Activated CD4-positive, alpha-beta memory T cell treated with anti-CD3 and anti-CD28 coated beads for 36 hours (primary cell): ENCODE data around the gene FRYL. TPM values are rescaled to one million over a fixed set of nuclear protein-coding genes. Genes with fewer than 3 reads are reported as not detected.

Experiments
- CTCF ChIA-PET: fragments of 350-600 bp; sonication (Branson Sonifier 250); formaldehyde crosslinking; loops from one replicate; lab custom pipeline; 2021; ENCODE audit warnings: antibody characterized with exemption, inconsistent platforms; lab: Charles Lee
- POLR2A ChIA-PET: fragments of 350-600 bp; sonication (Branson Sonifier 250); formaldehyde crosslinking; loops from one replicate; lab custom pipeline; 2021; ENCODE audit warnings: antibody characterized with exemption; lab: Charles Lee
- DNase-seq: peaks from one replicate; pipeline ENCODE4 v3.0.0-alpha.2; 2020
- H3K27ac Mint-ChIP-seq: one replicate; pipeline ENCODE4 v1.8.0; 2021; ENCODE audit warnings: mixed read lengths
- H3K27me3 Mint-ChIP-seq: one replicate; pipeline ENCODE4 v1.8.0; 2021; ENCODE audit warnings: mixed read lengths
- H3K36me3 Mint-ChIP-seq: one replicate; pipeline ENCODE4 v1.8.0; 2021; ENCODE audit warnings: mixed read lengths
- H3K4me1 Mint-ChIP-seq: one replicate; pipeline ENCODE4 v1.8.0; 2021; ENCODE audit warnings: low read depth, mixed read lengths
- H3K4me3 Mint-ChIP-seq: one replicate; pipeline ENCODE4 v1.8.0; 2021; ENCODE audit warnings: mild to moderate bottlenecking, mixed read lengths
- H3K9me3 Mint-ChIP-seq: one replicate; pipeline ENCODE4 v1.8.0; 2021; ENCODE audit warnings: mixed read lengths
- intact Hi-C: fragments of 100-400 bp; cut with micrococcal nuclease; formaldehyde crosslinking; loops from one replicate; pipeline ENCODE4 v1.15.1; 2023
- total RNA-seq, 2 experiments: library from RNA; stranded (reverse); gene quantifications; one replicate each; pipeline ENCODE4 v1.2.3, GENCODE V29; 2021

The FRYL gene
- total RNA-seq, 2 experiments from 2014 or later: 59.1 to 67.3 TPM

DNA sequence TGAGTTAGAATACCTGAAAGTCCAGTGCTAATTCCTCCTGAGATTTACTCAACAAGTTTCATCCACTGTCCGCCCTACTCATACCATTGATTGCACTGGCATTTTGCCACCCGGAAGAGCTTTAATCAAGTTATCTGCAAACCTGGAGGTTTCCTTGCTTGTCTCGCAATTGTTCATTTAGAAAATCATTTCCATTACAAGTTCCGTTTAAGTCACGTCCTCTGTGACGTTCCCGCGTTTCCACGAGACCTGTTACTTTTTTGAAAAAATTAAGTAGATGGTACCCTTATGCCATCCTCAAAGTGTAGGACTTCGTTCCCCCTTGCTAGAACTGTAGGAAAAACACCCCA is 761 bp upstream of the FRYL start:
- Mint-ChIP-seq H3K4me3 (peak overlapping the region; percentile 96), H3K27me3 (no peaks in the 10 kb centered on the region), H3K4me1 (peaks cover 31% of the 10 kb centered on the region), H3K36me3 (peaks cover 2% of the 10 kb centered on the region), H3K27ac (peak overlapping the region; percentile 98), H3K9me3 (no peaks in the 10 kb centered on the region)
- peak; percentile 64 for DNase-seq
- POLR2A ChIA-PET: interaction anchor here (0.8 to 3.1 kb wide), 6 partner anchors 10 to 436 kb away, joined by 3 to 19 read pairs (median 4); partner anchors contain the start of gene OCIAD1
- CTCF ChIA-PET: interaction anchor here (0.7 to 5.0 kb wide), 3 partner anchors 81 to 202 kb away, joined by 3 to 37 read pairs (median 4); no protein-coding TSS in a partner anchor
- intact Hi-C loops: loop anchor here (1.0 to 5.0 kb wide), 11 partner anchors 42 to 1318 kb away; partner anchors contain the start of genes COMMD8, OCIAD1 and SLAIN2

DNA sequence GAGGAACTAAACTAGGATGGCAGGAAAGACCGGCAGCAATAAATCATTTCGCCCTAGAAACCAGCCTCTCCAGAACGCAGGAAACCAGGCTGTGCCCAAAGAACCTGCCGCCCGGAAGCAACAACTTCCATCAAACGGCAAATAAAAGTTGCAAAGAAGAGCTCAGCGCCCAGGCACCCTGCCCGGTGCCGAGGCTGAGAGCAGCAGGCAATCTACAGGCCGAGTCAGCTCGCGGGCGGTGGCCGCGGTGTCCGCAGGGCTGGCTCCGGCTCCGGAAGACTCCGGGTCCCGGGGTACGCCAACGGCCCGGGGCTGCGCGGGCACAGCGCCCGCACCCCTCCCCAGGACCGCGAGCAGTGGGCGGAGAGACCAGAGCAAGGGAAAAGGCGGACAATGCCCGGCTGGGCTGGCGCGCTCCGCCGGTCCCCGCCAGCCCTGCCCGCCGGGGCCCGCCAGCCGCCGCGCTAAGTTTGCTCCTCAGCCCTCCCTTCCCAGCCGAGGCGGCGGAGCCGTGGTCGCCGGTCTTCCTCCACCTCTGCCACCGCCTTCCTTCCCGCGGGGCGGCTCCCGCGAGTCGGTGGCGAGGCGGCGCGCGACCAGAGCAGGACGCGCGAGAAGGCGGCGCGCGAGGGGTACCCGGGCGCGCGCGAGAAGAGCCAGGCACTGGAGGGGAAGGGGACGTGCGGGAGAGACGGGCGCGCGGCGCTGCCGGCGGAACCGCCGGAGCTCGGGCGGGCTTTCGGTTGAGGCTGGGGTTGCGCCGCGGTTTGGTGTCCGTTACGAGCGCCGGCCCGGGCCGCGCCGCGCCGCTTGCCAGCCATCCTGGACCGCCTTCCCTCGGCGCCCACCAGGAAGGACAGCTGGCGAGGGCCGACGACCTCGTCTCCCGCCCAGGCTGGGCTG is 733 bp downstream of the FRYL start:
- no peaks in the 10 kb centered on the region for H3K9me3 Mint-ChIP-seq
- peaks cover 3% of the 10 kb centered on the region for H3K36me3 Mint-ChIP-seq
- CTCF ChIA-PET: interaction anchor here (1.0 to 5.0 kb wide), 2 partner anchors 128 to 201 kb away, joined by 5 to 37 read pairs; partner anchors contain the start of gene OCIAD2
- peak overlapping the region; percentile 96 for H3K4me3 Mint-ChIP-seq
- peak; percentile 74 for DNase-seq
- peak overlapping the region; percentile 89 for H3K27ac Mint-ChIP-seq
- no peaks in the 10 kb centered on the region for H3K27me3 Mint-ChIP-seq
- H3K4me1 Mint-ChIP-seq: peaks cover 44% of the 10 kb centered on the region
- POLR2A ChIA-PET: interaction anchor here (0.6 to 3.1 kb wide), 6 partner anchors 12 to 166 kb away, joined by 3 to 19 read pairs (median 3); partner anchors contain the start of gene OCIAD1
- intact Hi-C loops: loop anchor here (5.0 kb wide), 1 partner anchor 52 kb away; no protein-coding TSS in a partner anchor

DNA sequence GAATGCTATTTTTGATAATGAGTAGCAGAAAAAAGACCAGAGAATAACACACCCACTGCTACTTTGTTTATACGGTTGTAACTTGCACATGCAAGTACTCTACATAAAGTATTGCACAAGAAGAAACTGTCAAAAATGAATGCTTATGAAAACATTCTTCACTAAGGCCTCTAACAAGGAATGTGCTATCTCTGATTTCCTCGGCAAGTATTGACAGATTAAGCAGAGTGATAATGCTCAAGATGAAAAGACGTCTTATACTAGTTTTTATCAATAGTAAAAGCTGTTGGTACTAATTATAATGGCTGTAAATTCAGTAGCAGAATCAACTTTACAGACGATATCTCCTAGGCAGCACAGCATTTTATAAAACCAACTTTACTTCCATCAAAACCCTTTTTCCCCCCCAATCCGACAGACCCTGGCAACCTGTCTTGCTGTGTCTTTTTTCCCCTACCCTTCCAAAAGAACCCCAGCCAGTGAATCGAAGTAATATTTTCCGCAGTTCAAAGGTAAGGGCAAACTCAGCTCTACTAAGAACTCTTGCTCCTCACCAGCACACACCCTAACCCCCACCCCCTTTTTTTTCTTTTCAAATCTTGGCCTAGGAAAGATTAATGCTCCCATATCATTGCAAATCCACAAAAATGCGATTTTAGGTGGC is 1.5 kb downstream of the FRYL start:
- ChIA-PET POLR2A (interaction anchor here (0.6 to 1.1 kb wide), 2 partner anchors 81 to 167 kb away, joined by 3 read pairs; no protein-coding TSS in a partner anchor), CTCF (interaction anchor here (1.0 to 5.0 kb wide), 2 partner anchors 129 to 200 kb away, joined by 5 to 37 read pairs; partner anchors contain the start of gene OCIAD2)
- Mint-ChIP-seq H3K27me3 (no peaks in the 10 kb centered on the region), H3K36me3 (peaks cover 3% of the 10 kb centered on the region), H3K9me3 (no peaks in the 10 kb centered on the region), H3K27ac (peak overlapping the region; percentile 89), H3K4me3 (peak overlapping the region; percentile 84), H3K4me1 (peaks cover 48% of the 10 kb centered on the region)
- intact Hi-C loops: loop anchor here (5.0 kb wide), 1 partner anchor 51 kb away; no protein-coding TSS in a partner anchor
- DNase-seq: no peak

DNA sequence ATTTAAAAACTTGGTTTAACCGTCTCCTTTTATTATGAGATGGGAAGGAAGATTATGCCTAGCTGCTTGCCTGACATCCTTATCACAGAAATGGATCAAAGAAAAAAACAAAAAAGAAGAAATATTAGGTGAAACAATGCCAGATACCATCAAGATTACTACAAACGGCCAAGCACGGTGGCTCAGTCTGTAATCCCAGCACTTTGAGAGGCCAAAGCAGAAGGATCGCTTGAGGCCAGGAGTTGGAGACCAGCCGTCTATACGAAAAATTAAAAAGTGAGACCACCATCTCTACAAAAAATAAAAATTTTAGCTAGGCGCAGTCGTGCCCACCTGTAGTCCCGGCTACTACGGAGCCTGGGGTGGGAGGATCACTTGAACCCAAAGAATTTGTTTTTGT is 2.3 kb downstream of the FRYL start:
- ChIA-PET POLR2A (no interaction called here), CTCF (interaction anchor here (5.0 kb wide), 1 partner anchor 199 kb away, joined by 37 read pairs; no protein-coding TSS in a partner anchor)
- DNase-seq: no peak
- Mint-ChIP-seq H3K27ac (peak overlapping the region; percentile 75), H3K4me1 (peaks cover 56% of the 10 kb centered on the region), H3K27me3 (no peaks in the 10 kb centered on the region), H3K36me3 (peaks cover 3% of the 10 kb centered on the region), H3K4me3 (peak overlapping the region; percentile 62), H3K9me3 (no peaks in the 10 kb centered on the region)
- intact Hi-C loops: loop anchor here (5.0 kb wide), 1 partner anchor 50 kb away; no protein-coding TSS in a partner anchor

DNA sequence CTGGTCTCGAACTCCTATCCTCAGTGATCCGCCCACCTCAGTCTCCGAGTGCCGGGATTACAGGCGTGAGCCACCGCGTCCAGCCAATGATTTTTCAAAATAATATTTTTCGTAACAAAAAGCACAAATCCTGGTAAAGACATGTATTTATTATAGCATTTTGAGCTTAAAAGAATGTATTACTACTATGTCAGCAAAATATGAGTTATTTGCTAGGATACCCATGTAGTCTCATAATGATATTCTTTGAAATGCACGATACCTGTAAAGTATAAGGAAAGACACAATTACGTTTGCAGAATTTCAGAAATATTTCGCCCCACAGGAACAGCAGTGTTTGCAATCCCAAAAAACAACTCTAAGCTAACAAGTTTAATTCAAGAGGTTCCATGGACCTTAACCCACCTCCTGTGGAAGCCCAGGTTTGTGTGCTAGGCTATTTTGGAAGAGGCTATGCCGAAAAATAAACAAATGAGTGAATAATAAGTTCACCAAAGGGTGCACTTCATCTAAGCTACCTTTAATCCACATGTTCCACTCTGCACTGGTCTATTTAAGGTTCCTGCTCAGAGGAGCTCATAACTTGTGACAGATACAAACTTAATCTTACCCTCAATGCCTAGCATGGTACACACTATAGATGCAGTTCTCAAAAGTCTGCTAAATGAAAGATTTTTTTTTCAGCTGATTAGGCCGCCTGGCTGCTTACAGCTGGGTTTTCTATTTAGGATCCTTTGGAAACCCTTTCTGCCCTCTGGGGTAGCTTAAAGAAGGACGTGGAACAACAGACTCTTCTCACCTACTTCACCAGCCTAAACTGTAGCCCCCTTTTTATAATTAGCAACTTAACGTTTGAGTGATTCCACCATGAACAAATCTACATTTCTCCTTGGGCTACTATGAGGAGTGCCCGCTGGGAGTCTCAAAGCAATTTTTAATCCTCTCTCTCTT is 5.0 kb downstream of the FRYL start:
- intact Hi-C loops: loop anchor here (5.0 kb wide), 1 partner anchor 48 kb away; no protein-coding TSS in a partner anchor

DNA sequence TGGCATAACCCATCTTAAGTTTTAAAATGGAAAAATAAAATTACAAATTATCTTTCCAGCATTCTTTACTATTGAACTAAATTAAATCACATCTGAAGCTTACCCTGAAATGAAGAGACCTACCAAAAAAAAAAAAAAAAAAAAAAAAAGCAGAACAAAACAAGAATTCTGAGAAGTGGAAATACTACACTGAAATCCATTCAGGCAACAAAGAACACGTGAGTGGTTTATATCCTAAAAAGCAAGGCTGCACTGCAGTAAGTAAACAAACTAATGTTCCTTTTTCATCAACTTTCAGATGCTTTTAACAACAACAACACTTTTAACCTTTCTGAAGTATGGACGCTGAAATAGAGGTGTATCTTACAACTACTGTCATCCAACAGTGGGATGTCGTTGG is 7.5 kb downstream of the FRYL start:
- no peak overlapping the region for H3K4me3 Mint-ChIP-seq

More for the DNA sequence above, 5.0 kb downstream of the FRYL start:
- Mint-ChIP-seq H3K36me3 (peaks cover 3% of the 10 kb centered on the region), H3K4me1 (peaks cover 66% of the 10 kb centered on the region), H3K27ac (no peak overlapping the region), H3K4me3 (no peak overlapping the region), H3K27me3 (no peaks in the 10 kb centered on the region), H3K9me3 (no peaks in the 10 kb centered on the region)
- ChIA-PET CTCF (interaction anchor here (1.4 kb wide), 1 partner anchor 170 kb away, joined by 3 read pairs; no protein-coding TSS in a partner anchor), POLR2A (no interaction called here)
- no peak for DNase-seq

DNA sequence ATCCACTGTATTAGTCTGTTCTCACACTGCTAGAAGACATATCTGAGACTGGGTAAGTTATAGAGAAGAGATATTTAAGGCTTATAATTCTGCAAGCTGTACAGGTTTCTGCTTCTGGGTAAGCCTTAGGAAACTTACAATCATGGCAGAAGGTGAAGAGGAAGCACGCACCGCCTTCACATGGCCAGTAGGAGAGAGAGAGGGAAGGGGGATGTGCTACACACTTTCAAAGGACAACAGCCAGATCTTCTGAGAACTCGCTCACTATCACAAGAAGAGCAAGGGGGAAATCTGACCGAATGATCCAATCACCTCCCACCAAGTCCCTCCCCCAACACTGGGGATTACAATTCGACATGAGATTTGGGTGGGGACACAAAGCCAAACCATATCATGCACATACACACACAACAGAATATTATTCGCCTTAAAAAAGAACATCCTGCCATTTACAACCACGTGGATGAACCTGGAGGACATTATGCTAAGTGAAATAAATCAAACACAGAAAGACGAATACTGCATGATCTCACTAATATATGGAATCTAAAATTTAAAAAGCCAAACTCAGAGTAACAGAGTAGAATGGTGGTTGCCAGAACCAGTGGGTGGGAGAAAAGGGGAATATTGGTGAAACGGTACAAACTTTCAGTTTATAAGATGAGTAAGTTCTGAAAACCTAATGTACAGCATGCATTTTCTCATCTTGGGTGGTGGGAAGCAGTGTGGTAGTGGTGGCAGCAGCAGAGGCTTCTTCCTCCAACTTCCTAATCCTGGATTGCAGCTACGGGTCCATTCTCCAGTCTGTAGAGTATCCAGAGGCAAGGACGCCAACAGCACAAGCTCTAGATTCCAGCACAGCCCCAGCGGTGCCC is 12.8 kb downstream of the FRYL start:
- no peak for DNase-seq
- H3K36me3 Mint-ChIP-seq: peaks cover 6% of the 10 kb centered on the region
- H3K9me3 Mint-ChIP-seq: no peaks in the 10 kb centered on the region
- no peak overlapping the region for H3K27ac Mint-ChIP-seq
- intact Hi-C loops: no loop called here
- H3K4me1 Mint-ChIP-seq: peaks cover 59% of the 10 kb centered on the region
- ChIA-PET POLR2A (no interaction called here), CTCF (interaction anchor here (0.7 kb wide), 1 partner anchor 142 kb away, joined by 4 read pairs; no protein-coding TSS in a partner anchor)
- no peak overlapping the region for H3K4me3 Mint-ChIP-seq
- no peaks in the 10 kb centered on the region for H3K27me3 Mint-ChIP-seq

More for the DNA sequence above, 7.5 kb downstream of the FRYL start:
- intact Hi-C loops: no loop called here
- POLR2A ChIA-PET: no interaction called here
- no peaks in the 10 kb centered on the region for H3K9me3 Mint-ChIP-seq
- CTCF ChIA-PET: no interaction called here
- no peaks in the 10 kb centered on the region for H3K27me3 Mint-ChIP-seq
- H3K4me1 Mint-ChIP-seq: peaks cover 74% of the 10 kb centered on the region
- no peak overlapping the region for H3K27ac Mint-ChIP-seq
- H3K36me3 Mint-ChIP-seq: peaks cover 2% of the 10 kb centered on the region
- no peak for DNase-seq

DNA sequence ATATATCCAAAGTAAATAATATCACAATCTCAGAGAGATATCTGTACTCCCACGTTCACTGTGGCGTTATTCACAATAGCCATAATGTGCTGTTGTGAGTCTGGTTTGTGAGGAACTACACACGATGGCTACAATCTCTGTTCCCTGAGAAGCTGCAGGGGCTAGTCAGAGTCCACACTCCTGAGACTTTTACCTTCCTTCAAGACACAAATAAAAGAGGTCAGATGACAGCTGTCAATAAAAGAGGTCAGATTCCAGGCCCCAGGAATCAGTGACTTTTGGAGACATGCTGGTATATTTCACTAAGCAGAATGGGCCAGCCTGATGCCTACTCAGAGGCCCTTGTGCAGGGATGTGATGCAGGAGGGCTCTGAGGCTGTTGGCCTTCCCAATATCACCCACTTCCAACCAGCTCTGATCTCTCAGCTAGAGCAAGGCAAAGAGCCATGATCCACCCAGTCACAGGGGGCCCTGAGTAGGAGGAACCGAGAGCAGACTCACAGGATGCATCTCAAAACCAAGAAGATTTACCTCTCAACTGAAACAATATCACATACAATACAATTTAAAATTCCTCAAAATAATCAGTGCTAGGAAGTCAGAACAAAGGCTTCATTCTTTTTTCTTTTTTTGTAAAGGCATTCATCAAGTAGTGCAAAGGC is 13.8 kb downstream of the FRYL start:
- H3K9me3 Mint-ChIP-seq: no peaks in the 10 kb centered on the region
- no peak overlapping the region for H3K27ac Mint-ChIP-seq
- ChIA-PET POLR2A (no interaction called here), CTCF (no interaction called here)
- peak; percentile 44 for DNase-seq
- intact Hi-C loops: no loop called here
- H3K27me3 Mint-ChIP-seq: no peaks in the 10 kb centered on the region
- H3K36me3 Mint-ChIP-seq: peaks cover 8% of the 10 kb centered on the region
- H3K4me3 Mint-ChIP-seq: no peak overlapping the region
- H3K4me1 Mint-ChIP-seq: peaks cover 58% of the 10 kb centered on the region

DNA sequence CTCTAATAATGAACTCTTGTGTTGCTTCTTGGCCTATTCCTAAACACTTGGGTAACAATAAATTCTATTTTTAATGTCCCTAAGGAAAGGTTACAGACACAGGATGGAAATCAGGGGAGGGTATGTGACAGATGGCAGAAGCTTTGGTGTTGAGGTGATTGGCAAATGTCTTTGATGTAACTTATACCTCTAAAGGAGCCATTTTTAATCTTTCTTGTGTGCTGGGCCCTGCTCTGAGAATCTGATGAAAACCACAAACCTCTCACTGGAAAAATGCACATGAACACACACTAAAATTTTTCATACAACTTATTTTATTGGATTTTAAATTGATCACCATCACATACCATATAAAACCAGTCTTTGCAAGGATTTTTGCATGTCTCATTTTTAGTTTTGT is 17.7 kb downstream of the FRYL start:
- intact Hi-C loops: no loop called here
- no peak for DNase-seq
- Mint-ChIP-seq H3K27ac (no peak overlapping the region), H3K4me1 (peaks cover 44% of the 10 kb centered on the region), H3K4me3 (no peak overlapping the region), H3K27me3 (no peaks in the 10 kb centered on the region), H3K36me3 (peaks cover 13% of the 10 kb centered on the region), H3K9me3 (peaks cover 5% of the 10 kb centered on the region)
- POLR2A ChIA-PET: no interaction called here
- CTCF ChIA-PET: no interaction called here

DNA sequence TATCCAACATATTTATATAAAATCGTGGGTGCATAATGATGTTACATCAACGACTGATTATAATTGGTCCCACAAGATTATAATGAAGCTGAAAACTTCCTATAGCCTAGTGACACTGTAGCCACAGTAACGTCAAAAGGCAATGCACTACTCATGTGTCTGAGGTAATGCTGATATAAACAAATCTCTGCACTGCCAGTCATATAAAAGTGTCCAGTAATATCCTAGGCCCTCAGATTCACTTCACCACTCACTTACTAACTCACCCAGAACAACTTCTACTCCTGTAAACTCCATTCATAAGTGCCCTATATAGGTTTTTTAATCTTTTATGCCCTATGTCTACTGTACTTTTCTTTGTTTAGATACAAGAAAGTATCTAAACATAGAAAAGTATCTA is 18.8 kb downstream of the FRYL start:
- intact Hi-C loops: no loop called here
- peaks cover 43% of the 10 kb centered on the region for H3K4me1 Mint-ChIP-seq
- H3K9me3 Mint-ChIP-seq: peaks cover 5% of the 10 kb centered on the region
- no peak for DNase-seq
- no peaks in the 10 kb centered on the region for H3K27me3 Mint-ChIP-seq
- H3K4me3 Mint-ChIP-seq: no peak overlapping the region
- H3K27ac Mint-ChIP-seq: no peak overlapping the region
- ChIA-PET CTCF (no interaction called here), POLR2A (no interaction called here)
- H3K36me3 Mint-ChIP-seq: peaks cover 8% of the 10 kb centered on the region
